Endothelial cell of umbilical vein (primary cell): ENCODE results near the gene ANXA6. TPM values are rescaled to one million over a fixed set of nuclear protein-coding genes. Genes with fewer than 3 reads are reported as not detected.

Source experiments
- BruUV-seq: library from RNA; stranded (reverse); fragments of 400-500 nt; replicated peaks from 2 replicates; lab custom pipeline; 2021; lab: Mats Ljungman, UMichigan
- CTCF ChIA-PET: fragments of 300-600, 350-600 bp; sonication (Branson Sonifier 250); formaldehyde crosslinking; loops from one replicate; lab custom pipeline; 2021; ENCODE audit warnings: antibody characterized with exemption, inconsistent platforms; lab: Charles Lee
- POLR2A ChIA-PET: fragments of 300-600, 350-600 bp; sonication (Branson Sonifier 250); formaldehyde crosslinking; loops from one replicate; lab custom pipeline; 2021; ENCODE audit warnings: antibody characterized with exemption, inconsistent platforms; lab: Charles Lee
- DNase-seq: peaks from one replicate; pipeline ENCODE4 v3.0.0-alpha.2; 2011; ENCODE audit warnings: low read depth, low spot score
- FAIRE-seq: peaks from 2 replicates; lab custom pipeline; 2011; peaks lifted over from hg19 to GRCh38; lab: Jason Lieb, UNC
- H2AFZ ChIP-seq: 2 replicates; pipeline ENCODE4 v1.6.0; 2012; ENCODE audit warnings: low read depth, low read length, control low read depth, inconsistent platforms
- H3K27ac ChIP-seq: 2 replicates; pipeline ENCODE4 v1.5.1; 2011; ENCODE audit warnings: low read depth, mild to moderate bottlenecking, control low read depth, low read length, moderate library complexity; ENCODE audit not compliant: insufficient read depth
- H3K27me3 ChIP-seq, 2 experiments: 2 replicates each; pipeline versions ENCODE4 v1.6.0 to v1.6.1; 2011; ENCODE audit warnings: low read length in 2 of 2, mixed read lengths in 1 of 2; ENCODE audit not compliant: control insufficient read depth in 2 of 2, insufficient read depth in 2 of 2
- H3K36me3 ChIP-seq, 2 experiments: 2 replicates in 1 of 2; 3 replicates in 1 of 2; pipeline ENCODE4 v1.5.1; 2011; ENCODE audit warnings: low read length in 2 of 2, mild to moderate bottlenecking in 1 of 2, moderate library complexity in 1 of 2; ENCODE audit not compliant: control insufficient read depth in 2 of 2, insufficient read depth in 2 of 2; ENCODE audit errors: extremely low read depth in 1 of 2
- H3K4me1 ChIP-seq: 3 replicates; pipeline ENCODE4 v1.5.1; 2011; ENCODE audit warnings: mild to moderate bottlenecking, low read length; ENCODE audit not compliant: control insufficient read depth, insufficient read depth; ENCODE audit errors: extremely low read depth
- H3K4me2 ChIP-seq: 2 replicates; pipeline ENCODE4 v1.6.1; 2011; ENCODE audit warnings: low read length, control low read depth, mixed read lengths; ENCODE audit not compliant: insufficient read depth
- H3K4me3 ChIP-seq, 3 experiments: fragments of 200-600 bp in 1 of 3; sonication (generic), shearing (Covaris generic) in 1 of 3; replicated peaks in 1 of 3; 2 replicates each; pipeline ENCODE4 v1.5.1; 2011 to 2016; ENCODE audit warnings: control low read depth in 3 of 3, low read length in 3 of 3, mild to moderate bottlenecking in 2 of 3, inconsistent platforms in 1 of 3, low read depth in 1 of 3, moderate library complexity in 1 of 3; ENCODE audit not compliant: insufficient read depth in 1 of 3
- H3K79me2 ChIP-seq: 2 replicates; pipeline ENCODE4 v1.6.0; 2012; ENCODE audit warnings: low read length, inconsistent platforms; ENCODE audit not compliant: control insufficient read depth, insufficient read depth
- H3K9ac ChIP-seq: replicated peaks from 2 replicates; pipeline ENCODE3; 2011; ENCODE audit warnings: low read length, control low read depth; ENCODE audit not compliant: insufficient read depth; ENCODE audit errors: extremely low read depth
- H3K9me1 ChIP-seq: replicated peaks from 3 replicates; pipeline ENCODE4 v1.6.0; 2011; ENCODE audit warnings: mild to moderate bottlenecking, low read length; ENCODE audit not compliant: control insufficient read depth, insufficient read depth; ENCODE audit errors: extremely low read depth
- H3K9me3 ChIP-seq: replicated peaks from 2 replicates; pipeline ENCODE4 v1.5.1; 2012; ENCODE audit warnings: low read length, inconsistent platforms; ENCODE audit not compliant: control insufficient read depth, insufficient read depth
- H4K20me1 ChIP-seq: replicated peaks from 2 replicates; pipeline ENCODE3; 2011; ENCODE audit warnings: mild to moderate bottlenecking, low read length; ENCODE audit not compliant: control insufficient read depth, insufficient read depth; ENCODE audit errors: extremely low read depth
- CTCF ChIP-seq, 2 donors: IDR thresholded peaks; 1 replicate in 1 of 2; 2 replicates in 1 of 2; pipeline ENCODE4 v1.5.1; 2011; ENCODE audit warnings: low read length in 2 of 2, mild to moderate bottlenecking in 2 of 2, moderate library complexity in 2 of 2, control low read depth in 1 of 2, inconsistent platforms in 1 of 2, low read depth in 1 of 2; ENCODE audit not compliant: insufficient read depth in 1 of 2; ENCODE audit errors: extremely low read depth in 1 of 2
- EZH2 ChIP-seq: IDR thresholded peaks from 2 replicates; pipeline ENCODE4 v1.6.1; 2012; ENCODE audit warnings: borderline replicate concordance, low read depth, mild to moderate bottlenecking, moderate library complexity, low read length, inconsistent platforms; ENCODE audit not compliant: severe bottlenecking
- FOS ChIP-seq: IDR thresholded peaks from 2 replicates; pipeline ENCODE4 v1.6.1; 2011; ENCODE audit warnings: mild to moderate bottlenecking, low read length, moderate library complexity, borderline replicate concordance; ENCODE audit not compliant: insufficient read depth
- GATA2 ChIP-seq: IDR thresholded peaks from 2 replicates; pipeline ENCODE4 v1.7.0; 2011; ENCODE audit warnings: low read depth, mild to moderate bottlenecking, moderate library complexity, mixed read lengths, low read length; ENCODE audit not compliant: insufficient read length, insufficient read depth
- JUN ChIP-seq: IDR thresholded peaks from 2 replicates; pipeline ENCODE4 v1.6.1; 2011; ENCODE audit warnings: borderline replicate concordance, low read depth; ENCODE audit not compliant: insufficient read length, insufficient read depth
- MAX ChIP-seq: IDR thresholded peaks from 2 replicates; pipeline ENCODE4 v1.6.1; 2011; ENCODE audit not compliant: insufficient read depth, insufficient read length
- MYC ChIP-seq: IDR thresholded peaks from one replicate; pipeline ENCODE4 v1.6.1; 2011; ENCODE audit warnings: mild to moderate bottlenecking, low read depth, low read length
- POLR2A ChIP-seq: IDR thresholded peaks from 2 replicates; pipeline ENCODE4 v1.6.1; 2012; ENCODE audit warnings: low read depth, mild to moderate bottlenecking, control low read depth, low read length
- POLR2AphosphoS5 ChIP-seq: IDR thresholded peaks from 2 replicates; pipeline ENCODE4 v1.6.1; 2012; ENCODE audit warnings: low read depth, mild to moderate bottlenecking, control low read depth, low read length, moderate library complexity; ENCODE audit not compliant: insufficient read depth
- dilution Hi-C: fragments of 300-500 bp; cut with MboI; formaldehyde crosslinking; loops from one replicate; pipeline ENCODE4 v1.15.0; 2019; ENCODE audit warnings: low sequenced_read_pairs; ENCODE audit not compliant: extremely low pct_ligation_motif_present
- intact Hi-C: fragments of 100-400 bp; cut with micrococcal nuclease; formaldehyde crosslinking; loops from one replicate; pipeline ENCODE4 v1.10.0; 2022
- polyA plus RNA-seq, 4 experiments: library from polyadenylated mRNA; depleted of rRNA in 3 of 4; stranded (reverse) in 3 of 4; unstranded in 1 of 4; fragments of >200 nt; gene quantifications; 2 replicates each; pipeline versions ENCODE4 v1.2.1 to v1.2.3, GENCODE V29; 2011 to 2012; ENCODE audit warnings: missing spikeins in 1 of 4
- total RNA-seq: library from RNA; stranded (reverse); gene quantifications from 2 replicates; pipeline ENCODE4 v1.2.3, GENCODE V29; 2021

ANXA6 gene
- total and polyA plus RNA-seq, 2 donors (not counting 3 experiments of a cell fraction or from before 2014, with no cell fraction given), result 195 to 266 TPM

- H3K27ac ChIP-seq, result no peak overlapping the region
- no TSS peak for BruUV-seq
- no peak overlapping the region for H3K4me2 ChIP-seq
- H3K36me3 ChIP-seq, result peaks cover 18 to 40% of the 10 kb centered on the region in 2 experiments
- TF ChIP-seq FOS (no peak), POLR2AphosphoS5 (no peak), EZH2 (no peak), MAX (no peak), GATA2 (no peak), JUN (no peak), MYC (no peak), CTCF (IDR thresholded peaks at IDR 0.05; ENCODE audit: extremely low read depth in 1 of 2, insufficient read depth in 1 of 2, low read depth in 1 of 2, low read length in 2 of 2) (no peak), POLR2A (no peak)
- DNase-seq (no peak), FAIRE-seq (no peak)
- dilution Hi-C loops (no loop called here), intact Hi-C loops (no loop called here)
- H3K9ac ChIP-seq, result no peak overlapping the region
- no peaks in the 10 kb centered on the region for H3K9me1 ChIP-seq
- no peaks in the 10 kb centered on the region for H3K27me3 ChIP-seq
- CTCF ChIA-PET, result interaction anchor here (6.8 to 16.3 kb wide), 2 partner anchors 68 to 116 kb away, joined by 215 to 679 read pairs; no protein-coding TSS in a partner anchor
- H4K20me1 ChIP-seq, result no peaks in the 10 kb centered on the region
- no peak overlapping the region for H2AFZ ChIP-seq
- H3K9me3 ChIP-seq, result no peaks in the 10 kb centered on the region
- H3K79me2 ChIP-seq, result no peaks in the 10 kb centered on the region
- no peak overlapping the region for H3K4me3 ChIP-seq
- no peaks in the 10 kb centered on the region for H3K4me1 ChIP-seq
- POLR2A ChIA-PET, result no interaction called here
These were observed 38.5 kb downstream of the ANXA6 start for GRCh38 chr5:151118913-151119575.
